Liver (tissue), 3 donors: ENCODE measurements around the gene TRIM40.

ENCODE experiments used
- HNF4G ChIP-seq: IDR thresholded peaks from 2 replicates; pipeline ENCODE4 v1.6.1; 2016; ENCODE audit warnings: antibody characterized with exemption
- JUND ChIP-seq, 2 donors: IDR thresholded peaks; 2 replicates each; pipeline ENCODE4 v1.6.1; 2016; ENCODE audit warnings: antibody characterized with exemption in 2 of 2
- RAD21 ChIP-seq, 2 donors: IDR thresholded peaks; 2 replicates each; pipeline ENCODE4 v1.6.1; 2016; ENCODE audit warnings: antibody characterized with exemption in 2 of 2, mild to moderate bottlenecking in 2 of 2
- RXRA ChIP-seq, 2 donors: IDR thresholded peaks; 2 replicates each; pipeline ENCODE4 v1.6.1; 2017 to 2018; ENCODE audit warnings: antibody characterized with exemption in 2 of 2, mild to moderate bottlenecking in 1 of 2
- TF ChIP-seq, protein P1 (sequence below): fragments of 150-350 bp; IDR thresholded peaks from 2 replicates; pipeline ENCODE4 v1.5.1; 2017; ENCODE audit warnings: improper control_type of control experiment, low read depth, low read length; ENCODE audit not compliant: missing input control
- TF ChIP-seq, protein P2 (sequence below): IDR thresholded peaks from 2 replicates; pipeline ENCODE4 v1.6.1; 2016; ENCODE audit warnings: antibody characterized with exemption, mild to moderate bottlenecking
- TF ChIP-seq, protein P3 (sequence below): IDR thresholded peaks from 2 replicates; pipeline ENCODE4 v1.6.1; 2016; ENCODE audit warnings: antibody characterized with exemption
- donor health status: healthy.
- donor health status: healthy.

GRCh38 chr6:30157581-30157980, 21.6 kb downstream of the TRIM40 start:
- TF ChIP-seq, protein P1, sequence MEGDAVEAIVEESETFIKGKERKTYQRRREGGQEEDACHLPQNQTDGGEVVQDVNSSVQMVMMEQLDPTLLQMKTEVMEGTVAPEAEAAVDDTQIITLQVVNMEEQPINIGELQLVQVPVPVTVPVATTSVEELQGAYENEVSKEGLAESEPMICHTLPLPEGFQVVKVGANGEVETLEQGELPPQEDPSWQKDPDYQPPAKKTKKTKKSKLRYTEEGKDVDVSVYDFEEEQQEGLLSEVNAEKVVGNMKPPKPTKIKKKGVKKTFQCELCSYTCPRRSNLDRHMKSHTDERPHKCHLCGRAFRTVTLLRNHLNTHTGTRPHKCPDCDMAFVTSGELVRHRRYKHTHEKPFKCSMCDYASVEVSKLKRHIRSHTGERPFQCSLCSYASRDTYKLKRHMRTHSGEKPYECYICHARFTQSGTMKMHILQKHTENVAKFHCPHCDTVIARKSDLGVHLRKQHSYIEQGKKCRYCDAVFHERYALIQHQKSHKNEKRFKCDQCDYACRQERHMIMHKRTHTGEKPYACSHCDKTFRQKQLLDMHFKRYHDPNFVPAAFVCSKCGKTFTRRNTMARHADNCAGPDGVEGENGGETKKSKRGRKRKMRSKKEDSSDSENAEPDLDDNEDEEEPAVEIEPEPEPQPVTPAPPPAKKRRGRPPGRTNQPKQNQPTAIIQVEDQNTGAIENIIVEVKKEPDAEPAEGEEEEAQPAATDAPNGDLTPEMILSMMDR: no peak
- TF ChIP-seq RXRA (IDR thresholded peaks at IDR 0.05) (no peak), RAD21 (IDR thresholded peaks at IDR 0.05) (no peak), JUND (IDR thresholded peaks at IDR 0.05) (no peak), HNF4G (no peak)
- TF ChIP-seq, protein P2, sequence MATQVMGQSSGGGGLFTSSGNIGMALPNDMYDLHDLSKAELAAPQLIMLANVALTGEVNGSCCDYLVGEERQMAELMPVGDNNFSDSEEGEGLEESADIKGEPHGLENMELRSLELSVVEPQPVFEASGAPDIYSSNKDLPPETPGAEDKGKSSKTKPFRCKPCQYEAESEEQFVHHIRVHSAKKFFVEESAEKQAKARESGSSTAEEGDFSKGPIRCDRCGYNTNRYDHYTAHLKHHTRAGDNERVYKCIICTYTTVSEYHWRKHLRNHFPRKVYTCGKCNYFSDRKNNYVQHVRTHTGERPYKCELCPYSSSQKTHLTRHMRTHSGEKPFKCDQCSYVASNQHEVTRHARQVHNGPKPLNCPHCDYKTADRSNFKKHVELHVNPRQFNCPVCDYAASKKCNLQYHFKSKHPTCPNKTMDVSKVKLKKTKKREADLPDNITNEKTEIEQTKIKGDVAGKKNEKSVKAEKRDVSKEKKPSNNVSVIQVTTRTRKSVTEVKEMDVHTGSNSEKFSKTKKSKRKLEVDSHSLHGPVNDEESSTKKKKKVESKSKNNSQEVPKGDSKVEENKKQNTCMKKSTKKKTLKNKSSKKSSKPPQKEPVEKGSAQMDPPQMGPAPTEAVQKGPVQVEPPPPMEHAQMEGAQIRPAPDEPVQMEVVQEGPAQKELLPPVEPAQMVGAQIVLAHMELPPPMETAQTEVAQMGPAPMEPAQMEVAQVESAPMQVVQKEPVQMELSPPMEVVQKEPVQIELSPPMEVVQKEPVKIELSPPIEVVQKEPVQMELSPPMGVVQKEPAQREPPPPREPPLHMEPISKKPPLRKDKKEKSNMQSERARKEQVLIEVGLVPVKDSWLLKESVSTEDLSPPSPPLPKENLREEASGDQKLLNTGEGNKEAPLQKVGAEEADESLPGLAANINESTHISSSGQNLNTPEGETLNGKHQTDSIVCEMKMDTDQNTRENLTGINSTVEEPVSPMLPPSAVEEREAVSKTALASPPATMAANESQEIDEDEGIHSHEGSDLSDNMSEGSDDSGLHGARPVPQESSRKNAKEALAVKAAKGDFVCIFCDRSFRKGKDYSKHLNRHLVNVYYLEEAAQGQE: no peak
- TF ChIP-seq, protein P3, sequence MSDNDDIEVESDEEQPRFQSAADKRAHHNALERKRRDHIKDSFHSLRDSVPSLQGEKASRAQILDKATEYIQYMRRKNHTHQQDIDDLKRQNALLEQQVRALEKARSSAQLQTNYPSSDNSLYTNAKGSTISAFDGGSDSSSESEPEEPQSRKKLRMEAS: no peak
